Left cardiac atrium (tissue), 4 donors: ENCODE data around the gene DNAJB6. TPM values are rescaled to one million over a fixed set of nuclear protein-coding genes. Genes with fewer than 3 reads are reported as not detected.

Source experiments
- ATAC-seq, 2 donors: fragments of 200-7000 bp; cut with Tn5 transposase; one replicate each; pipeline ENCODE4 v1.9.1; 2020; ENCODE audit warnings: mild to moderate bottlenecking in 2 of 2, moderate library complexity in 2 of 2
- DNase-seq: peaks from one replicate; pipeline ENCODE4 v3.0.0-alpha.2; 2020
- intact Hi-C, 2 donors: fragments of 100-400 bp; cut with DNase I; formaldehyde crosslinking; loops; one replicate each; pipeline versions ENCODE4 v1.14.1 to v1.15.1; 2022 to 2023
- total RNA-seq, 2 donors: library from RNA; stranded (reverse); fragmentation: NEBNext Ultra II Directional; extraction: Animal tissue kit (Norgen Biotek cat#: 25700); gene quantifications; one replicate each; pipeline ENCODE4 v1.2.1, GENCODE V29; 2021
- donor health status: DM: no; HTN: yes; CAD: no.
- donor health status: DM: no; HTN: yes; CAD: no; lungs with severe emphysema.
- donor health status: DM: yes; HTN: yes; CAD: no.
- donor health status: Dilated cardiomyopathy.

The DNAJB6 gene
- total RNA-seq, 2 donors from 2014 or later, result 158 to 159 TPM

DNA sequence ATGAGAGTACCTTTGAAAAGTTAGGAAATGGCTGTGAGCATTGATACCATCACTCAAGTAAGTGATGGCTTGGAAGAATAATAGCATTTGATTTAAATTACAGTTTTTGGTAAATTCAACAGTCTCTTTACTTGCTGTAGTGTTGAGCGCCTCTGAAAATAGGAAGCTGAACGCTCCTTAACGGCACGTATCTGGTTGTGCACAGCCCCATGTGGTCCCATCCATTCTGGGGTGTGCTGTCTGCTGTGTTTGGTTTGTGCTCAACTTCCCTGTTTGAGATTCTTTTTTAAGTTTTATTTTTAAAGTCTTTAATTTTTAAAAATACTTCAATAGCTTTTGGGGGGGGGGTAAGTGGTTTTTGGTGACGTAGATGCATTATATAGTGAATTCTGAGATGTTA is 51.5 kb downstream of the DNAJB6 start:
- DNase-seq (no peak), ATAC-seq (no peak)
- intact Hi-C loops, result loop anchor here in 1 of 2 donors (10.0 kb wide), 1 partner anchor 54 kb away; the partner anchor contains the start of gene DNAJB6

DNA sequence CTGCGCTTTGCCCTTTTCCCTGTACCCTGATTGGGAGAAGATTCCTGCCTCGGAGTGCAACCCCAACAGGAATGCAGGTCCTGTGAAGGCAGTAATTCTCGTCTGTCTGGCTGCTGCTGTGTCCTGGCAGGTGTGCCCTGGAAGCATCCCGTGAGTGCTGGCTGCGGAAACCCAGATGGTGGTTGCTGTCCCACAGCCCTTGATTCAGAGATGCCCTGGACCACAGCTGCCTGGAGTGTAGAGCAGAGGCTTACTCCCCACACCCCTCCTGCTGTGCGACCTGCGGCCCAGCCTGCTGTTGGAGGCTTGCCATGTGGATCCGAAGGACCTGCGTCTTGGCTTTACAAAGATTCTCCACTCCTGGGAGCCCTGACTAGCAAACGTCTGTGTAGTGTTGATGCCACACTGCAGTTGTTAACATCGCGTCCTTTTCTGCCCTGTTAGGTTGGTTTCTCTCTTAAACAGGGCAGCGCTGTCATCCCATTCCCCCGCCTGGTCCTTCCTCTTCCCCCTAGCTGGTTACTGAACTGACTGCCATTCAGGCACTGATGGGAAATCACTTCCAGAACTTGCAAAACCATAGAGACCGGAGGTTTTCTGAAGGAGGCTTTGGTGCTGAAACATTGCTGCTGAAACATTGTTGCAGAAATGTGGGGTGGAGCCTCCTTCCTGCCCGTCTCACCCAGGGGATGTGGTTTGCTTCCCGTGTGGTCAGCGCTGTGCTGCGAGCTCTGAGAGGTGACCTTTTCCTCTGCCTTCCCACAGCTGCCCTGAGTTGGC is 53.3 kb downstream of the DNAJB6 start:
- DNase-seq (no peak), ATAC-seq (peak; percentile 20 to 72)
- intact Hi-C loops, result loop anchor here in 1 of 2 donors (10.0 kb wide), 2 partner anchors 55 to 115 kb away; partner anchors contain the start of gene DNAJB6

DNA sequence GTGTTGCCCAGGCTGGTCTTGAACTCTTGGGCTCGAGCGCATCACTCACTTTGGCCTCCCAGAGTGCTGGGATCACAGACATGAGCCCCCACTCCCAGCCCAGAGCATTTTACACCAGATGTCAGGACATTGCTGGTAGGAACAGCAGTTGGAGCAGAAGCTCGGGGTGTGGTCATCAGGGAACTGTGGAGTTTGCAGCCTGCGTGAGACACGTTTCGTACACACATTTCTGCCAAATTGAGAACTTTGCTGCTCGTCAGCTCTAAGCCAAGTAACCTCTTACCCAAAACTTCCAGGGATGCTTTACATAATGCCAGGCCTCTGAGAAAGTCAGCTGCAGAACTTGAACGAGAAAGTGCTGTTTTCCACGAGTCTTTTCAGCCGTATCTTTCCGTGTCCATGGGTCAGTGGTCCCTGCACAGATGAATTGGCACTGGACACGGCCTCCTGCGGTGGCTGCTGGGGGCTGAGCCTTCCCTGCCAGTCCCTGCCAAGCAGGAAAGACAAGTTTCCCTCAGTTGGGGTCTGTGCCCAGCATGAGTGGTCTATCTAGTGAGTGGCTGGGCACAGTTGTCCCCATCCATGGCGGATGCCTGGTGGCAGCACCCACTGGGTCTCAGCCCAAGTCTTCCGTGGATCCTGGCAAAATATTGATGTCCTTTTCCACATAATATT is 54.4 kb downstream of the DNAJB6 start:
- DNase-seq (no peak), ATAC-seq (peak in 1 of 2 donors; percentile 56)
- intact Hi-C loops, result loop anchor here in 1 of 2 donors (10.0 kb wide), 1 partner anchor 116 kb away; no protein-coding TSS in a partner anchor

GRCh38 chr7:157392256-157393037 is 55.6 kb downstream of the DNAJB6 start:
- DNase-seq (no peak), ATAC-seq (no peak)
- intact Hi-C loops, result loop anchor here in 1 of 2 donors (10.0 kb wide), 1 partner anchor 118 kb away; no protein-coding TSS in a partner anchor

- ATAC-seq (no peak), DNase-seq (no peak)
- intact Hi-C loops, result loop anchor here in 1 of 2 donors (10.0 kb wide), 1 partner anchor 120 kb away; no protein-coding TSS in a partner anchor
Observed at GRCh38 chr7:157394246-157395191, 57.7 kb downstream of the DNAJB6 start.

DNA sequence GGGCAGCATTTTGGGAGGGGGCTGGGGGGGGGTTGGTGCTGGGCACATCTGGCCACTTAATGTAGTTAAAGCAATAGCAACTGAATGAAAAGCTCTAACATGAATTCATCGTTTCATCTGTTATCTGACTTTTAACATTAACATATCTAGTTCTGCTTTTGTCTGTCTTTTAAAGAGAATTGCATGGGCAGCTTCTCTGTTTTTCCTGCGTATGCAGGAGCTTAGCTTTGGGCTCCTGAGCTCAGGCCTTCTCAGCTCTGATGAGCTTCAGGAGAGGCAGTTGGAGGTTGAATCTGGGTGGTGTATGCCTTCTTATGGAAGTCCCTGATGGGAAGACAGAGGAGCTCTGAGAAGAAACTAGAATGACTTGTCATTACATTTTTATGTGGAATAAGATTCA is 58.4 kb downstream of the DNAJB6 start:
- DNase-seq (no peak), ATAC-seq (no peak)
- intact Hi-C loops, result loop anchor here in 1 of 2 donors (10.0 kb wide), 1 partner anchor 120 kb away; no protein-coding TSS in a partner anchor

DNA sequence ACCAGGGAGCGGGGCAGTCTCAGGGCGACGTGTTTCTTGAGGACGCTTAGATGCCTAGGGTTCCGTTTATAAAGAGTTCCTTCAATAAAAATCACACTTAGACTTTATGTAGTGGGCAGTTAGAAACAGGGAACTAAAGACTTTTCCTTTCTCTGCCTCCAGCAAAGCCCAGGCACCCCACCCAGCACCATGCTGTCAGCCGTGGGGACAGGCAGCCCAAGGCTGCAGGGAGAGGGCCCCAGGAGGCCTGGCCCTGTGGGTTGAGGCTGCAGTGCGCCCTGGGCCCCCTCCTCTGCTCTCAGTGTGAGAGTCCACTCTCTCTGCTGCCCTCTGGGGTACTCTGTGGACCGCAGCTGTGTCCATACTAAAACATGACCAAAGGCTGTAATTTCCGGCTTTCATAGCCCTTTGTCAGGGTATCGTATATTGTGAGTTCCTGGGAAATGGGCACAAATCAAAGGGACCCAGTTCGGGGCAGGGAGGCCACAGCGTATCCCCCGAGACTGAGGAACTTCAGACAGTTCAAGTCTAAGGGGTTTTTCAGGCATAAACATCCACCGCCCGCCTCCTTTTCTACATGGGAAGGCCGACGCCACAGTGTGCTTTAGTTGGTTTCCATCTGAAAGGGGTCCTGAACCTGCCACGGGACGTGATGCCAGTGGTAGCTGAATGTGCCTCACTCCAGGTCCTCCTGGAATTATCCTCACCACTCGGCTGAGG is 59.7 kb downstream of the DNAJB6 start:
- DNase-seq, result no peak
- ATAC-seq, result no peak
- intact Hi-C loops, result loop anchor here in 1 of 2 donors (10.0 kb wide), 1 partner anchor 122 kb away; no protein-coding TSS in a partner anchor

DNA sequence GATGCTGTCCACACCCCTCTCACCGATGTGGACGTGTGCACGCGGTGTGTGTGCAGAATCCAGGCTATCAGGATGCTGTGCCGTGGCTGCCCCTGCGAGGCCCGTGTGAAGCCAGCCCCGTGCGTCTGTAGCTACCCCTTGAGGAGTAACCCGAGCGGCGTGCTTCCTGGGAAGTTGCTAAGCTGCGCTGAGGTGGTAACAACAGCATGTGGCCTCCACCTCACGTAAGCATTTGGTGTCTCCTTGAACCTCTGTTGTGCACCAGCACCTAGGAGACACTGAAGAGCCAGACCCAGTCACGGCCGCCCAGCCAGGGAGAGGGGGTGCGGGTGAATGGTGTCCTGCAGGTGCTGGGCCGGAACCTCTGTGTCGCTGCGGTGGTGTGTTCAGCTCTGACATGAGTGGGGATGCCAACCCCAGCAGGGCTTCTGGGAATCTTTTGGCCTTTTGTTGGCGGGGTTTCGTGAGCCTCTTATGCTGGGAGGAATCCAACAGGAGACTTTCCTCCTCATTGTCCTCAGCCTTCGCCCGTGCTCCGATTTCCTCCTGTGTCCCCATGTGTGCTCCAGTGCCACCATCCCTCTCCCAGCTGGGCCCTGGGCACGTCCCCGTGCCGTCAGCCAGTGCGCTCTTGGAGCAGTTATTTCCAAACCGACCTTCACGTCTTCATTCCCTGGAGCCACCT is 60.4 kb downstream of the DNAJB6 start:
- peak; percentile 9 to 10 for ATAC-seq
- intact Hi-C loops, result loop anchor here in 1 of 2 donors (10.0 kb wide), 1 partner anchor 122 kb away; no protein-coding TSS in a partner anchor
- DNase-seq, result no peak

DNA sequence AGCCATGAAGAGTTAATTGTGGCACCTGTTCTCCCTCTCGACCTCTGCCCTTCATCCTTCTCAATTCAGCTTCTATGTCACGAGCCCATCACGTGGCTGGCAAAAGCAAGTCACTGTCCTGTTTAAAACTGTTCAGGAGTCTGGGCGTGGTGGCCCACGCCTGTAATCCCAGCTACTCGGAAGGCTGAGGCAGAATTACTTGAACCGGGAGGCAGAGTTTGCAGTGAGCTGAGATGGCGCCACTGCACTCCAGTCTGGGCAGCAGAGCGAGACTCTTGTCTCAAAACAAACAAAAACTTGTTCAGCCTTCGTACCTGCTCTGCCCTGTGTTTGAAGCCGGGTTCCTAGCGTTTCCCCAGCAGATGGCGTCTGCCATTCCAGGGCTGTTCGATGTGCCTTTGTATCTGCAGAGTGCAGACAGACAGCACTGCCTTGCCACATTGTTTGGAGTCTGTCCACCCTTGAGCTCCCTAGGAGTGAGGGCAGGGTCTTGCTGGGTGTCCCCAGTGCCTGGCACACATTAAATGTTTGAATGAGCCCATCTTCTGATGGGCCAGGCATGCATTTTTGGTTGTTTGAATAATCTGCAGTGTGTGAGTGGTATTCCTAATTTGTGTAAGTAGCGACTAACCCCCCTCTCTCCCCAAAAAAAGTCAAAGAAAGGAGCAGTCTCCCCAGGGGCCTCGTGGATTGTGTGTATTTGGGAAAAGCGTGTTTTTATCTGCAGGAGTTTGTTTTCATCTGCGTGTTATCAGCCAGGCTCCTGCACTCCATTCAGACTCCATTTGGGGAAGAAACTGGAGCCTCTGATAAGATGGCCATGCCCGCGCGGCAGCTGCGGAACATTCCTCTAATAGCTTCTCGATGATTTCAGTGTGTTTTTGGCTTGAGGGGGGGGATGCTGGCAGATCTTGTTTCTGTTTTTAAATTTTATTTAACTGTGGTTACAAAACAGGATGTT is 61.2 kb downstream of the DNAJB6 start:
- peak; percentile 68 to 75 for ATAC-seq
- peak; percentile 74 for DNase-seq
- intact Hi-C loops, result loop anchor here in 1 of 2 donors (10.0 kb wide), 1 partner anchor 123 kb away; no protein-coding TSS in a partner anchor

- no peak for DNase-seq
- ATAC-seq, result no peak
- intact Hi-C loops, result loop anchor here in 1 of 2 donors (10.0 kb wide), 1 partner anchor 124 kb away; no protein-coding TSS in a partner anchor
Observed at GRCh38 chr7:157399086-157399687, 62.4 kb downstream of the DNAJB6 start.

DNA sequence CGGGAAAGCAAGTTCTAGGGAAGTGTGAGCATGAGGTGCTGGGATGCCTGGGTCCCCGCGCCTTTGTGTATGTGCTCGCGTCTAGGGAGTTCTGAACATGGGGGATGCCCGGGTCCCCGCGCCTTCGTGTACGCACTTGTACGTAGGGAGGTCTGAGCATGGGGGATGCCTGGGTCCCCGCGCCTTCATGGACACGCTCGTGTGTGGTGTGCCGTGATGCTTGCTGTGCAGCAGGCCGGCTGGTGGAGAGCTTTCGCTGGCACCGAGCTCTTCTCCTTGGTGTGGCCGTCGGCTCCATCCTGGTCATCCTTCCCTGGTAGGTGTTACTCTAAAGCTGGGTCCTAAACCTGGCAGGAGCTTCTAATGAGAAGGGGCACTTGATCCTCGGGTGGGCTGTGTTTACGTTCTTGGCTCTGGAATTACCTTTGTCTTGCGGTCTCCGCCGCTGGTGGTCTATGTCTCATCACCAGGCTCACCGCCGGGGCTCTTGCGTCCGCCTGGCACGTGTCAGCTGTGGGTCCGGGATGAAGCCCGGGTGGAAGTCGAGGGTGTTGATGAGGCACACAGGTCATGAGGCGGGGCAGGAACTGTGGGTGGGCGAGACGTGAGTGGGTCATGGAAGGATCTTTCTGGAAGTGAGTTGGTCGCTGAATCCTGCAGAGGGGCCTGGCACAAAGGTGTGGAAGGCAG is 63.5 kb downstream of the DNAJB6 start:
- ATAC-seq (no peak), DNase-seq (no peak)
- intact Hi-C loops, result no loop called here

- no peak for ATAC-seq
- intact Hi-C loops, result no loop called here
- DNase-seq, result no peak
Observed at GRCh38 chr7:157401567-157402387, 65.0 kb downstream of the DNAJB6 start.

DNA sequence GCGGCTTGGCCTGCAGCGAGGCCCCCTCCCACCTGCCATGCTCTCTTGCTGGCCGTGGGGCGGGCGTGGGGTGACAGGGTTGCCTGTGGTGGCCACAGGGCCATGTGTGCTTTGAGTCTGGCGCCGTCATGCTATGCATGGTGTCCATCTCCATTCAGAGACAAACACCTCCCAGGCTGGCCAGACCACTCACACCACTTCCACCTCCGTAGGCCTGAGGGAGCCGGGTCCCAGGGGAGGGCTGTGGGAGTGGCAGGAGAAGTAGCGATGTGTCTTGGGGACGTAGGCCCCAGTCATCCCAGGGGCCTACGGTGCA is 65.5 kb downstream of the DNAJB6 start:
- ATAC-seq, result no peak
- intact Hi-C loops, result no loop called here
- no peak for DNase-seq

DNA sequence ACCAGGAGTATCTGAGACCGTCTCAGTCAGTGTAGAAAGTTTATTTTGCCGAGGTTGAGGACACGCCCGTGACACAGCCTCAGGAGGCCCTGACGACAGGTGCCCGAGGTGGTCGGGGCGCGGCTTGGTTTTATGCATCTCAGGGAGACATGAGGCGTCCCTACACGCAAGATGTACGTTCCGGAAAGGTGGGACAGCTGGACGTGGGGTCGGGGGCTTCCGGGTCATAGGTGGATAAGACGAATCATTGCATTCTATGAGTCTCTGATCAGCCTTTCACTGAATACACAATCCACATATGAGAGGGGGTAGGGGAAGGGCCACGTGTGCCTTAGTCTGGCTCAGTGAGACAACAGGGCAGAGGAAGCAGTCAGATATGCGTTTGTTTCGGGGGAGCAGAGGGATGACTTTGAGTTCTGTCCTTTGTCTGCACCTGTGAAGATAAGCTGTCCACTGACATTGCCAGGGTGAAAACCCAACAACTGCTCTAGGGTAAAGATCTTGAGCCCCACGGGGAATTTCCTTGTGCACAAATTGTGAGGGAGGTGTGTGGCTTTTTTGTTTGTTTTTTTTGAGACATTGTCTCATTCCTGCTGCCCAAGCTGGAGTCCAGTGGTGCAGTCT is 66.2 kb downstream of the DNAJB6 start:
- intact Hi-C loops, result no loop called here
- ATAC-seq, result no peak
- DNase-seq, result no peak
